AG10803 (cell line): ENCODE data around the gene ARHGAP4.

Experiments used
- DNase-seq: peaks from one replicate; pipeline ENCODE4 v3.0.0; 2010; ENCODE audit warnings: low read depth
- H3K4me3 ChIP-seq: 2 replicates; pipeline ENCODE4 v1.5.1; 2011; ENCODE audit warnings: mild to moderate bottlenecking, low read length, control low read depth
- TF ChIP-seq, protein P1 (sequence below): conservative IDR thresholded peaks from 2 replicates; pipeline ENCODE4 v1.5.1; 2011; ENCODE audit warnings: mild to moderate bottlenecking, low read length, control low read depth, inconsistent platforms

Gene ARHGAP4

DNA sequence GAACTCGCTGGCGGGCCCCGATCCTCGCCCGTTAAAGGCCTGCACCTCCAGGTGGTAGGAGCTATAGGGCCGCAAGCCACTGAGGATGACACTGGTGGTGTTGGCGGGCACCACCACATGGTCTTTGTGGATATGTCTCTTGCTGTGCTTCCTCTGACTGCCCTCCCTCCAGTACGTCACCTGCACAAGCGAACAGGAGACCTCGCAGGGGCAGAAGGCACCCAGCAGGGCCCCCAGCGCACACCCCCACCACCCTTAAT lies 60.8 kb downstream of the ARHGAP4 start:
- TF ChIP-seq, protein P1, sequence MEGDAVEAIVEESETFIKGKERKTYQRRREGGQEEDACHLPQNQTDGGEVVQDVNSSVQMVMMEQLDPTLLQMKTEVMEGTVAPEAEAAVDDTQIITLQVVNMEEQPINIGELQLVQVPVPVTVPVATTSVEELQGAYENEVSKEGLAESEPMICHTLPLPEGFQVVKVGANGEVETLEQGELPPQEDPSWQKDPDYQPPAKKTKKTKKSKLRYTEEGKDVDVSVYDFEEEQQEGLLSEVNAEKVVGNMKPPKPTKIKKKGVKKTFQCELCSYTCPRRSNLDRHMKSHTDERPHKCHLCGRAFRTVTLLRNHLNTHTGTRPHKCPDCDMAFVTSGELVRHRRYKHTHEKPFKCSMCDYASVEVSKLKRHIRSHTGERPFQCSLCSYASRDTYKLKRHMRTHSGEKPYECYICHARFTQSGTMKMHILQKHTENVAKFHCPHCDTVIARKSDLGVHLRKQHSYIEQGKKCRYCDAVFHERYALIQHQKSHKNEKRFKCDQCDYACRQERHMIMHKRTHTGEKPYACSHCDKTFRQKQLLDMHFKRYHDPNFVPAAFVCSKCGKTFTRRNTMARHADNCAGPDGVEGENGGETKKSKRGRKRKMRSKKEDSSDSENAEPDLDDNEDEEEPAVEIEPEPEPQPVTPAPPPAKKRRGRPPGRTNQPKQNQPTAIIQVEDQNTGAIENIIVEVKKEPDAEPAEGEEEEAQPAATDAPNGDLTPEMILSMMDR, result no peak
- DNase-seq, result no peak
- no peak overlapping the region for H3K4me3 ChIP-seq

- TF ChIP-seq, protein P1, result no peak
- DNase-seq, result no peak
- H3K4me3 ChIP-seq, result no peak overlapping the region
Observed at GRCh38 chrX:153864561-153865320, 61.3 kb downstream of the ARHGAP4 start.

DNA sequence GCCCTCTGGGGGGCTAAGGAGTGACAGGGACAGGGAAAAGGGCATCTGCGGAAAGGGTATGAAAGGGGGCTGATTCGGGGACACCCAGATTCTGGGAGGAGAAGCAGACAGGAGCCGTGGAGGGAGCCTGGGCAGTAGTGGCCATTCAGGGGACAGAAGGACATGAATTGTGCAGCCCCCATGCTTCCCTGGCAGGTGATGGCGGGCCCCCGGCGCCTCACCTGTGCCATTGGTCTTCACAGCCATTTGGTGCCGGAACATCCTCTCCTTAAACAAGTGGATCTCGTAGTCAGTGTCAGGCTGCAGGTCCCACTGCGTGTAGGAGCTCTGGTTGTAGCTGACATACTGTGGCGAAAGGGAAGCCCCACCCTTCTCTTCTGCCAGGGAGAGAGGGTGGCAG lies 62.0 kb downstream of the ARHGAP4 start:
- TF ChIP-seq, protein P1, result no peak
- no peak for DNase-seq
- no peak overlapping the region for H3K4me3 ChIP-seq

- no peak for DNase-seq
- H3K4me3 ChIP-seq, result no peak overlapping the region
- TF ChIP-seq, protein P1, result no peak
Observed at GRCh38 chrX:153863251-153863991, 62.6 kb downstream of the ARHGAP4 start.

GRCh38 chrX:153862369-153863250 lies 63.5 kb downstream of the ARHGAP4 start:
- no peak for DNase-seq

GRCh38 chrX:153861733-153862310 lies 64.2 kb downstream of the ARHGAP4 start:
- H3K4me3 ChIP-seq, result no peak overlapping the region
- no peak for DNase-seq
- TF ChIP-seq, protein P1, result no peak

More at GRCh38 chrX:153862369-153863250, 63.5 kb downstream of the ARHGAP4 start:
- TF ChIP-seq, protein P1, result no peak
- no peak overlapping the region for H3K4me3 ChIP-seq
